IPS-15b (cell line): ENCODE measurements around the gene KLHDC3.
"Not testable (repeated sequence)": the region's sequence is repeated elsewhere in the genome, so short reads cannot be mapped to it uniquely, and the experiment has no call there.

Experiments
- H3K27me3 ChIP-seq: one replicate; pipeline ENCODE4 v1.6.1; 2013; ENCODE audit warnings: low read length; ENCODE audit not compliant: control insufficient read depth, insufficient read depth
- H3K36me3 ChIP-seq: one replicate; pipeline ENCODE4 v1.6.1; 2013; ENCODE audit warnings: low read length; ENCODE audit not compliant: control insufficient read depth, insufficient read depth
- H3K4me1 ChIP-seq: one replicate; pipeline ENCODE4 v1.6.1; 2013; ENCODE audit warnings: mild to moderate bottlenecking, low read length; ENCODE audit not compliant: control insufficient read depth, insufficient read depth
- H3K4me3 ChIP-seq: one replicate; pipeline ENCODE4 v1.5.1; 2013; ENCODE audit warnings: low read depth, low read length
- H3K9ac ChIP-seq: one replicate; pipeline ENCODE4 v1.6.1; 2013; ENCODE audit warnings: low read depth, mild to moderate bottlenecking, low read length
- H3K9me3 ChIP-seq: one replicate; pipeline ENCODE4 v1.6.1; 2013; ENCODE audit warnings: mild to moderate bottlenecking, low read length; ENCODE audit not compliant: control insufficient read depth, insufficient read depth

Gene KLHDC3

DNA sequence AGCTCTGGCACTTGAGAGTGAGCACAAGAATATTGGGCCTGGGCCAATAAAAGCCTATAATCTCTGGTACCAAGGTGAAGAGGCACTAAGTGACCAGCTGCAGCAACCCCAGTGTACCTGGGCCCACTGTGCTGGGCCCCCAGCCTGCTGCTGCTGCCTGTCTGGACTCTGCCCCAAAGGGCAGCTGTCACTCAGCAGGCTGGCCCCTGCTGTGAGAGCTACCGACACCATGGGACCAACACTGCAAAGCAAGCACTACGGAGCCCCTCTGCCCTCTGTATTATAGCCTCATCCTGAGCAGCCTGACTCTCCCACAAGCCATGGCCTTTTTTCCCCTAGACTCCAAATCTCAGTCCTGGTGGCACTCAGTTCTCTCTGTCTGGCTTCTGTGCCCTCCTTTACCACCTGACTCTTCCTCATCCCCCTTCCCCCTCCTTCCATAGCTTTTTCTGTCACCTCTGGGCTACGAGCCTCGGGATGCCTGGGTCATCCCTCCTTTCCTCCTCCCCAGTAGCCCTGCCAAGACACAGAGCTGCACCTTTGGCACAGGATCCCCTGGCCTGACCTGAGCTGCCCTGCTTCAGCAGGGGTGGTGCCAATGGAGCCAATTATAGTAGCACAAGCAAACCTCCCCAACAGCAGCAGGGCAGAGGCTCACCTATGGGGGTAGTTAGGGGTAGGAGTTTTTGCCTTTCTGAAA lies 21.6 kb downstream of the KLHDC3 start:
- Histone ChIP-seq H3K9me3 (no peaks in the 10 kb centered on the region), H3K4me3 (no peak overlapping the region), H3K36me3 (peaks cover 26% of the 10 kb centered on the region), H3K4me1 (no peaks in the 10 kb centered on the region), H3K27me3 (no peaks in the 10 kb centered on the region), H3K9ac (no peak overlapping the region)

DNA sequence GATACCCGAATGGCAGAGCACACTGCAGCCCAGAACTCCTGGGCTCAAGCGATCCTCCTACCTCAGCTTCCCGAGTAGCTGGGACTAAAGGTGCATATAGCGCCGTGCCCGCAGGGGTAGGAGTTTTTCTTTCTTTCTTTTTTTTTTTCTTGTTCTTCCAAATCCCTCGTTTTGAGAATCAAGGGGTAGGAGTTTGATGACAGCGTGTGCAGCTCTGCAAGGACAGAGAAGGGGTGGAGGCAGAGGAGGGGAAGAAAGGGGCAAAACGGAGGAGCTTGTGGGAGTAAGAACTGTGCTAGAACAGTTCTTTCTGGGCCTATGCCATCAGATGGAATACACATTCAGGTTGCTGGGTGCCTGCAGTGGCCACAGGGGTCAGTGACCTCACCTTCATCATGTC lies 22.7 kb downstream of the KLHDC3 start:
- no peak overlapping the region for H3K4me3 ChIP-seq
- H3K9me3 ChIP-seq, result no peaks in the 10 kb centered on the region
- H3K9ac ChIP-seq, result no peak overlapping the region
- H3K27me3 ChIP-seq, result no peaks in the 10 kb centered on the region
- H3K36me3 ChIP-seq, result peaks cover 30% of the 10 kb centered on the region
- no peaks in the 10 kb centered on the region for H3K4me1 ChIP-seq

DNA sequence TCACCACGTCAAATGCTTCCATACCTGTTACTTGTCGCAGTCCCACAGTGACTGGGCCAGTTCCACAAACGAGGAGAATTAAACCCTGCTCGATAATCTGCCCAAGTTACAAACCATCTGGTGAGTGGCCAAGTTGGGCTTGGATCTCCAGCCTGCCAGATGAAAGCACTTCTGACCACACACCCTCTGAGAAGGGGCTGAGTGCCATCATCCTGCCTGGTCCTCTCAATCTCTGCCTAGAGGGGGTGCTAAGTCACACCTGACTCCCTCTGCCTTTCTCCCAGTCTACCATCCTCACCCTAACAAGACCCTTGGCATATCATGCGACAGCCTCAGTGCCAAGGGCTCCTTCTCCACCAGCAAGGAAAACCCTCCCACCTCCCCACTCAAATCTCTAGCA lies 23.1 kb downstream of the KLHDC3 start:
- Histone ChIP-seq H3K4me3 (no peak overlapping the region), H3K36me3 (peaks cover 30% of the 10 kb centered on the region), H3K9me3 (no peaks in the 10 kb centered on the region), H3K9ac (no peak overlapping the region), H3K4me1 (no peaks in the 10 kb centered on the region), H3K27me3 (no peaks in the 10 kb centered on the region)

DNA sequence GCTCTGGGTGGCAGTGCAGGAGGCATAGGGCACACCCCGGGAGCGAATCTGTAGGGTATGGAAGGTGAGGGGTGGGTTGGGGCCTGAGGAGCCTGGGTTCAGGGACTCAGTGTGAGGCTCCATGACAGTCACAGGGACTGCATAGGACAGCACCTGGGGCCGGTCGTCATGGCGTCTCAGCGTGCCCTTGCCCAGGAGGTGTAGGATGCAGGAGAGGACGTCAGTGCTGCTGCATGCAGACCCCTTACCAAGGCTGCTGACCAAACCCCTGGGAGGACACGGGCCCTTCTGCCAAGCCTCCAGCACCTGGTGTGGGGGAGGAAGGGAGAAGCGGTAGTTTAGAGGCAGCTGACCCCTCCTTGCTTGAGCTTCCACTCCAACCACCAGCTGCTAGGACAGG lies 23.7 kb downstream of the KLHDC3 start:
- Histone ChIP-seq H3K36me3 (peaks cover 33% of the 10 kb centered on the region), H3K4me3 (no peak overlapping the region), H3K9ac (no peak overlapping the region), H3K27me3 (no peaks in the 10 kb centered on the region), H3K9me3 (no peaks in the 10 kb centered on the region), H3K4me1 (no peaks in the 10 kb centered on the region)

DNA sequence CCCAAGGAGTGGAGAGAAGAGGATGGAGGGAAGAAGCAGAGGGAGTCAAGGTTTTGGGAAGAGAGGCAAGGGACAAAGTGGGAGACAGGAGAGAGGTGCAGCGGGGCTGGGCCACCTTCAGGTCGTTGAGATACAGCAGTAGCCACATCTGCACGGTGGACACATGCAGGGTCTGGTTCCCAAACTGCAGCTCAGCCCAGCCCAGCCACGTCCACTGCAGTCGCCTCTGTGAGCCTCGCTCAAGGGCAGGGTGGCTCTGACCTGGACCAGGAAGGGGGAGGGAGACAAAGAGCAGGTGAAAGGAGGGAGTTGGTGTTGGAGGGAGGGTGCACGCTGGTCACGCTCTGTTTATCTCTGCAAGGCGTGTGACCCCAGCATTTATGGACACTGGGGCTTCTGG lies 24.7 kb downstream of the KLHDC3 start:
- peaks cover 41% of the 10 kb centered on the region for H3K36me3 ChIP-seq
- H3K27me3 ChIP-seq, result no peaks in the 10 kb centered on the region
- H3K9me3 ChIP-seq, result no peaks in the 10 kb centered on the region
- H3K4me3 ChIP-seq, result no peak overlapping the region
- H3K4me1 ChIP-seq, result no peaks in the 10 kb centered on the region
- no peak overlapping the region for H3K9ac ChIP-seq

DNA sequence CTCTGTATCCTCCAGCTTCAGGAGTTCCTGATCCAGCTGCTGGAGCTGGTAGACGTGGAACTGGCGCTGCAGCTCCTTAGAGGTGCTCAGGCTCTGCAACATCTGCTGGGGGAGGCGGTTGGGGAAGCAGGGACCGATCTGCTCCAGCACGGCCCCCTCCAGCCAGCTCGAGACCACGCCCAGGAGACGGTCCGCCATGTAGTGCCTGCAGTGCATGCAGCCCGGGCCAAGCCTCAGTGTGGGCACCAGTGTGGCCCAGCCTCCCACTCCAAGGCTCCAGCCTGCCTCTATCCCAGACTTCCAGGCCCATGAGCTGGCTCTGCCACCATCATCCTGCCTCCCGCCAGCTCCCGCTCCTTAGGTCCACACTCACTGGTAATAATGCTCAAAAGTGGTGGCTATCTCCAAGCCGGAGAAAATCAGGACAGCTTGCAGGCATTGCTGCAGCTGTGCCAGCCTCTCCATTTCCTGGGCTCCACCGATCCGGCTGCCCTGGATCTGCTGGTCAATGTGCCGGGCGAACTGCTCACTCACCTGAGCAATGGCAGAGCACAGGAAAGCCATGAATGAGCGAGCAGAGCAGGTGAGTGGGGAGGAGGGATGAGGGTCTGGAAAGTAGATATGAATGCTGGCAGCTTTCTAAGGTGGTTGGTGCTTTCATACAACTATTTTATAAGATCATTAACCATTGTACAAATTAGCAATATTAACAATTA lies 26.7 kb downstream of the KLHDC3 start:
- Histone ChIP-seq H3K9ac (no peak overlapping the region), H3K4me1 (no peaks in the 10 kb centered on the region), H3K36me3 (peaks cover 40% of the 10 kb centered on the region), H3K9me3 (no peaks in the 10 kb centered on the region), H3K27me3 (no peaks in the 10 kb centered on the region), H3K4me3 (no peak overlapping the region)

DNA sequence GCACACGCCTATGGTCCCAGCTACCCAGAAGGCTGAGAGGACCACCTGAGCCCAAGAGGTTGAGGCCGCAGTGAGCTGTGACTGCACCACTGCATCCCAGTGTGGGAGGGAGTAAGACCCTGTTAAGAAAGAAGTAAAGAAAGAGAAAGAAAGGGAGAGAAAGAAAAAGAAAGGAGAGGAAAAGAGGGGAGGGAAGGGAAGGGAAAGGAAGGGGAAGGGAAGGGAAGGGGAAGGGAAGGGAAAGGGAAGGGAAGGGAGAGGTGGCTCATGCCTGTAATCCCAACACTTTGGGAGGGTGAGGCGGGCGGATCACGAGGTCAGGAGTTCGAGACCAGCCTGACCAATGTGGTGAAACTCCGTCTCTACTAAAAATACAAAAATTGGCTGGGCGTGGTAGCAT lies 27.4 kb downstream of the KLHDC3 start:
- H3K36me3 ChIP-seq, result peaks cover 43% of the 10 kb centered on the region
- not testable (repeated sequence) for H3K27me3 ChIP-seq, H3K9me3 ChIP-seq, H3K4me1 ChIP-seq, H3K4me3 ChIP-seq, H3K9ac ChIP-seq

DNA sequence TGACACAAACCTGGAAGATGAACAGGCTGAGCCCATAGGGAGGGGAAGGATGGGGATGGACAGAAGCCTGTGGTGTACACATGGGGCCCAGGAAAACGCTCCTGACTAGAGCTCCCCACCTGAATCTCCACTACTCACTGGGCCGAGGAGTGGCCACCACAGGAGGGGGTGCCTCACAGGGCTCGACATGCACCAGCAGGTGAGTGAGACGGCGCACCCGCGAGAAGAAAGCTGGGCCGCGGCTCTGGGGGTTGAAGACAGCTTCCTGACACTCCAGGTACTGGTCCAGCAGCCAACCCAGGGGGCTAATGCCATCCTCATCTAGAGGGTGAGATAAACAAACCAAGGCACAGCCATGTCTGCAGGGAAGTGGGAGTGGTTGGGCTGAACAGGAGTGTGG lies 29.3 kb downstream of the KLHDC3 start:
- Histone ChIP-seq H3K4me3 (no peak overlapping the region), H3K9me3 (no peaks in the 10 kb centered on the region), H3K27me3 (no peaks in the 10 kb centered on the region), H3K4me1 (no peaks in the 10 kb centered on the region), H3K36me3 (peaks cover 41% of the 10 kb centered on the region), H3K9ac (no peak overlapping the region)

DNA sequence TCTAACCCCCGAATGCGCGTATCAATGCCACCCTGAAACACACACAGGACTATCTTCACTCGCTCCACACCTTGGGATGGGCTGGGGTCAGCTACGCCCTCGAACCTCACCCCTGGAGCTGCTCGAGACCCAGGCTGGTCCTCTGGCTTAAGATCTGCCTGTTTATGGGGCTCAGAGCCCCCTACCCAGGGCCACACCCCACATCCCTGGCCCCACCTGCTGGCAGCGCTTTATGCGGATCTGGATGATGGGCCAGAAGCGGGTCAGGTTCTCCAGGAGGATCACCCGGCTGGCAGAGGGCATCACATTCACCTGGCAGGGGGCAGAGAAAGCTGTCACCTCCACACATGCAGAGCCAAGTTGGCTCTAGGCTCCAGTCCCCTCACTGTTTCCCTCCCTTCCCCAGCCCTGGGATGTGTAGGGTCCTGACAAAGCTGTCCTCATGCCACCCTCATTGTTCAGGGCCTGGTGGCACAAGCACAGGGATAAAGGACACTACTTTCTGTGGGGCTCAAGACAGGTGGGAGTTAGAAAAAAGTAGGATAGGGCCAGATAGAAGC lies 31.4 kb downstream of the KLHDC3 start:
- Histone ChIP-seq H3K27me3 (no peaks in the 10 kb centered on the region), H3K4me3 (no peak overlapping the region), H3K36me3 (peaks cover 38% of the 10 kb centered on the region), H3K9ac (no peak overlapping the region), H3K4me1 (no peaks in the 10 kb centered on the region), H3K9me3 (no peaks in the 10 kb centered on the region)

DNA sequence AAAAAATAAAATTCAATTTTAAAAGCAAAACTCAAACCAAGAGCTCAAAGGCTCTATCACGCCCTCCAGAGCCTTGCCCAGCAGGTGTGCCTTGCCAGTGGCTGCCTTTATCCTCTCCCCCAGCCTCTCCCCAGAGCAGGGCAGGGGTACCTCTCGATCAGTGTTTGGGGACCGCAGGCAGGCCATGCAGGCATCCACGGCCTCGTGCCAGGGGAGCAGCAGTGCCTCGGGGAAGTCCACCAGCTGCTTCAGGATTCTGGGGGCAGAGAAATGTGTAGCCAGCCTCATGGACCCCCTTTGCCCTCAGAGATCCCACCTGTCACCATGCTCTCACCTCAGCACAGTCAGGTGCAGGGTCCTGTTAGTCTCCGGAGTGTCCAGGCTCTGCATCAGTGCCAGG lies 33.9 kb downstream of the KLHDC3 start:
- H3K4me1 ChIP-seq, result peaks cover 3% of the 10 kb centered on the region
- no peak overlapping the region for H3K4me3 ChIP-seq
- H3K9me3 ChIP-seq, result no peaks in the 10 kb centered on the region
- no peaks in the 10 kb centered on the region for H3K27me3 ChIP-seq
- no peak overlapping the region for H3K9ac ChIP-seq
- peaks cover 31% of the 10 kb centered on the region for H3K36me3 ChIP-seq

DNA sequence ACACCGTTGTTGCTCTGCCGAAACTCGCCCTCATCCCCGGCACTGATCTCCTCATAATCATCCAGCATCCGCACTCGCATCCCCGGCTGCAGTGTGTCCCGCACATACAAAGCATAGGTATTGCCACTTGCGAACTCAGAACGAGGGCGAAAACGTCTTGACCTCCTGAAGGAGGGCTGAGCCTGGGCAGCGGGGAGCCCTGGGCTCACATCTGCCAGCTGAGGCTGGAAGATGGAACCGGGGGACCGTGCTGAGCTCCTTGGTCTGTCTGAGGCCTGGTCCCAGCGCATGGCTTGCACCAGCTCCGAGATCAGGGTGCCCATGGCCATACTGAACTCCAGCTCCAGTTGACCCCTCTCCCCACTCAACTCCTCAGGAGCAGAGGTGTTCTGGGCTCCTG lies 36.9 kb downstream of the KLHDC3 start:
- Histone ChIP-seq H3K4me3 (no peak overlapping the region), H3K9ac (no peak overlapping the region), H3K4me1 (peaks cover 4% of the 10 kb centered on the region), H3K27me3 (no peaks in the 10 kb centered on the region), H3K36me3 (peaks cover 19% of the 10 kb centered on the region), H3K9me3 (no peaks in the 10 kb centered on the region)

DNA sequence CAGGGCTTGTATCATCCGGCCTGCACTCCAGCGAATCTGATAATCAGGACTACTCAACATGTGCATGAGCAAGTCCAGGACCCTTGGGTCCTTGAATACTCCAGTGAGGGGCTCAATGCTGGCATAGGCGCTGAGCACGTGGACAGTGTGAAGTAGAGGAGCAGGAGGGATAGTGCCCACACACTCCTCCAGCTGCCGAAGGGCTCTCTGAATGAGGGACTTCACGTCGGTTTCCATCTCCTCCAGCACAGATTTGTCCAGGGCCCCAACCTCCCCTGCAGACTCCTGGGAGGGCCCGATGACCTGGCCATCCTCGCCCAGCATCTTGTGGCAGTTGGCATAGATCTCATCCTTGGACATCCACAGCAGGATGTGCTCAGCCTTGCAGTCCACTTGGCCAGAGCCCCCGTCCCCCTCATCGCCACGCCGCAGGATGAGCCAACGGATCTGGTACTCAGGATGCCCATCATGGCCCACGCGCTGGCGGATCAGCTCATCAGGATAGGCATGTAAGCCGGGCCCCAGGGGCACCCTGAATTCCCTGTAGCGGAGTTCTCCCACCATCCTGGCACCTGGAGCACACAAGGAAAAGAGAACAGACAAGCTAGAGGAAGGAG lies 38.3 kb downstream of the KLHDC3 start:
- Histone ChIP-seq H3K36me3 (peaks cover 16% of the 10 kb centered on the region), H3K4me3 (peak overlapping the region; percentile 86), H3K9me3 (no peaks in the 10 kb centered on the region), H3K4me1 (peaks cover 4% of the 10 kb centered on the region), H3K27me3 (no peaks in the 10 kb centered on the region), H3K9ac (peak overlapping the region; percentile 97)
